HepG2 (cell line): ENCODE data around the gene PCSK7. TPM values are rescaled to one million over a fixed set of nuclear protein-coding genes. Genes with fewer than 3 reads are reported as not detected.

ENCODE experiments used
- JDP2 ChIP-seq: sonication (generic); formaldehyde crosslinking; IDR thresholded peaks from 2 replicates; pipeline ENCODE4 v1.8.1; 2022; ENCODE audit warnings: missing genetic modification reagents, borderline replicate concordance
- NFKB2 ChIP-seq: sonication (generic); formaldehyde crosslinking; IDR thresholded peaks from 2 replicates; pipeline ENCODE4 v1.4.0; 2020; ENCODE audit warnings: missing genetic modification reagents, borderline replicate concordance
- NR2F6 ChIP-seq, 2 experiments: IDR thresholded peaks; 2 replicates each; pipeline ENCODE4 v1.6.1; 2016; ENCODE audit warnings: antibody characterized with exemption in 1 of 2, mild to moderate bottlenecking in 1 of 2
- ZNF609 ChIP-seq: sonication (generic); formaldehyde crosslinking; IDR thresholded peaks from 2 replicates; pipeline ENCODE4 v1.4.0; 2020; ENCODE audit warnings: mild to moderate bottlenecking, missing genetic modification reagents, borderline replicate concordance
- polyA plus RNA-seq, 8 experiments: library from polyadenylated mRNA; depleted of rRNA in 3 of 8; stranded (reverse) in 7 of 8; unstranded in 1 of 8; fragments of >200 nt; fragmentation: Illumina TruSeq in 4 of 8; extraction: Trizol in 4 of 8; gene quantifications; 2 replicates each; pipeline versions ENCODE4 v1.2.1 to v1.2.3, GENCODE V29; 2011 to 2016; ENCODE audit warnings: low read depth in 4 of 8, missing spikeins in 1 of 8, mixed read lengths in 1 of 8; ENCODE audit not compliant: insufficient read depth in 1 of 8
- total RNA-seq, 5 experiments: library from RNA; depleted of rRNA; stranded (reverse); fragments of >200 nt; fragmentation: Illumina TruSeq; extraction: Trizol; gene quantifications; 2 replicates each; pipeline ENCODE4 v1.2.3, GENCODE V29; 2016; ENCODE audit warnings: low read depth in 1 of 5
- TF ChIP-seq, protein P1 (sequence below): sonication (generic); formaldehyde crosslinking; IDR thresholded peaks from 2 replicates; pipeline ENCODE4 v1.4.0; 2020; ENCODE audit warnings: missing genetic modification reagents, mild to moderate bottlenecking, borderline replicate concordance
- TF ChIP-seq, protein P2 (sequence below): sonication (generic); formaldehyde crosslinking; IDR thresholded peaks from 2 replicates; pipeline ENCODE4 v1.4.0; 2020; ENCODE audit warnings: missing genetic modification reagents, borderline replicate concordance
- TF ChIP-seq, protein P3 (sequence below): sonication (generic); formaldehyde crosslinking; IDR thresholded peaks from 2 replicates; pipeline ENCODE4 v1.9.0; 2021; ENCODE audit warnings: missing genetic modification reagents, borderline replicate concordance
- TF ChIP-seq, protein P4 (sequence below): sonication (generic); formaldehyde crosslinking; IDR thresholded peaks from 2 replicates; pipeline ENCODE4 v1.5.1; 2020; ENCODE audit warnings: mild to moderate bottlenecking, missing genetic modification reagents, moderate library complexity

The PCSK7 gene
- total and polyA plus RNA-seq, 2 of the 13 experiments (the other 11 are each of a cell fraction or from before 2014, with no cell fraction given), result 13.4 to 13.8 TPM

DNA sequence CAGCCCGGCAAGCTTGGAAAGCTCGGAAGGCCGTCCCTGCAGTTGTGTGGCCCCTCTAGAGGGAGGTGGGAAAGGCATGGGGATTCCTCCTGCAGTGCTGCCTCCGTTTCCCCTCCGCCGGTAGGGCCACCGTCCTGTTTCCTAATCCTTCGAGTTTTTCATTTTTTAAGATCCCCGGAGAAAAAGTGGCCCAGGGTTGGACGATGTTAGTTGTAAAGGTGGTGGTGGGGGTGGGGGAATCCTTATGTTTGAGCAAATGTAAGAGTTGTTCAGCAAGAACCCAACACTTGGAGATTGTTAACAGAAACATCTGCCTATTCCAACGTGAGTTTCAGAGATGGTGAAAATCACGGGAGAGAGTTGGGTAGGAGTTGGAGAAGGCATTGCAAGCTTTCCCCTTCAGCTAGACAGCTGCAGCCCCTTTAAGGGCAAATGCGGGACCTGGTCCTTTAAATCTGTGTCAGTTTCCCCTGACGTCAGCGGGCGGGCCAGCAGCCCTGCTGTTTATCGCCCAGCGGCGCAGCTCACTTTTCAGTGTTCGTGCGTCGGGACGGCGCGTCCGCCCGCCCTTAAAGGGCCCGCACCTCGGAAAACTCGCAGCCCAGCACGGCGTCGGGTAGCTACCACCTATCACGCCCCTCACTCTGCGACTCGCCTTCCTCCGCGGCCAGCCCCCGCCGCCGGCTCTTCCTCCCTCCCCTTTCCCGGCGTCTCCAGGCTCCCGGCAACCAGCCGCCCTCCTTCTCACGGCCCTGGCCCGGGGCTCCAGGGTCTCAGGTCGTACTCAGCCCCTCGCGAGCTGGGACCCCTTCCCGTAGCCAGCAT, 53.5 kb downstream of the PCSK7 start, which contains the start of gene SIDT2 (continued):
- TF ChIP-seq, protein P1, sequence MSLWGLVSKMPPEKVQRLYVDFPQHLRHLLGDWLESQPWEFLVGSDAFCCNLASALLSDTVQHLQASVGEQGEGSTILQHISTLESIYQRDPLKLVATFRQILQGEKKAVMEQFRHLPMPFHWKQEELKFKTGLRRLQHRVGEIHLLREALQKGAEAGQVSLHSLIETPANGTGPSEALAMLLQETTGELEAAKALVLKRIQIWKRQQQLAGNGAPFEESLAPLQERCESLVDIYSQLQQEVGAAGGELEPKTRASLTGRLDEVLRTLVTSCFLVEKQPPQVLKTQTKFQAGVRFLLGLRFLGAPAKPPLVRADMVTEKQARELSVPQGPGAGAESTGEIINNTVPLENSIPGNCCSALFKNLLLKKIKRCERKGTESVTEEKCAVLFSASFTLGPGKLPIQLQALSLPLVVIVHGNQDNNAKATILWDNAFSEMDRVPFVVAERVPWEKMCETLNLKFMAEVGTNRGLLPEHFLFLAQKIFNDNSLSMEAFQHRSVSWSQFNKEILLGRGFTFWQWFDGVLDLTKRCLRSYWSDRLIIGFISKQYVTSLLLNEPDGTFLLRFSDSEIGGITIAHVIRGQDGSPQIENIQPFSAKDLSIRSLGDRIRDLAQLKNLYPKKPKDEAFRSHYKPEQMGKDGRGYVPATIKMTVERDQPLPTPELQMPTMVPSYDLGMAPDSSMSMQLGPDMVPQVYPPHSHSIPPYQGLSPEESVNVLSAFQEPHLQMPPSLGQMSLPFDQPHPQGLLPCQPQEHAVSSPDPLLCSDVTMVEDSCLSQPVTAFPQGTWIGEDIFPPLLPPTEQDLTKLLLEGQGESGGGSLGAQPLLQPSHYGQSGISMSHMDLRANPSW (CRISPR knock-in tag), result no peak
- no peak for TF ChIP-seq JDP2 (CRISPR knock-in tag)
- TF ChIP-seq, protein P2, sequence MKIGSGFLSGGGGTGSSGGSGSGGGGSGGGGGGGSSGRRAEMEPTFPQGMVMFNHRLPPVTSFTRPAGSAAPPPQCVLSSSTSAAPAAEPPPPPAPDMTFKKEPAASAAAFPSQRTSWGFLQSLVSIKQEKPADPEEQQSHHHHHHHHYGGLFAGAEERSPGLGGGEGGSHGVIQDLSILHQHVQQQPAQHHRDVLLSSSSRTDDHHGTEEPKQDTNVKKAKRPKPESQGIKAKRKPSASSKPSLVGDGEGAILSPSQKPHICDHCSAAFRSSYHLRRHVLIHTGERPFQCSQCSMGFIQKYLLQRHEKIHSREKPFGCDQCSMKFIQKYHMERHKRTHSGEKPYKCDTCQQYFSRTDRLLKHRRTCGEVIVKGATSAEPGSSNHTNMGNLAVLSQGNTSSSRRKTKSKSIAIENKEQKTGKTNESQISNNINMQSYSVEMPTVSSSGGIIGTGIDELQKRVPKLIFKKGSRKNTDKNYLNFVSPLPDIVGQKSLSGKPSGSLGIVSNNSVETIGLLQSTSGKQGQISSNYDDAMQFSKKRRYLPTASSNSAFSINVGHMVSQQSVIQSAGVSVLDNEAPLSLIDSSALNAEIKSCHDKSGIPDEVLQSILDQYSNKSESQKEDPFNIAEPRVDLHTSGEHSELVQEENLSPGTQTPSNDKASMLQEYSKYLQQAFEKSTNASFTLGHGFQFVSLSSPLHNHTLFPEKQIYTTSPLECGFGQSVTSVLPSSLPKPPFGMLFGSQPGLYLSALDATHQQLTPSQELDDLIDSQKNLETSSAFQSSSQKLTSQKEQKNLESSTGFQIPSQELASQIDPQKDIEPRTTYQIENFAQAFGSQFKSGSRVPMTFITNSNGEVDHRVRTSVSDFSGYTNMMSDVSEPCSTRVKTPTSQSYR, result peak; percentile 7; the same call in 1 of the 2 replicates
- no peak for TF ChIP-seq ZNF609 (CRISPR knock-in tag)
- no peak for TF ChIP-seq NR2F6 (IDR thresholded peaks at IDR 0.05)
- TF ChIP-seq NR2F6 (CRISPR knock-in tag; IDR thresholded peaks at IDR 0.05), result no peak
- TF ChIP-seq NFKB2 (CRISPR knock-in tag), result 0 out of 2 replicates have a peak, but pooled peaks have one; percentile 46
- TF ChIP-seq, protein P3, sequence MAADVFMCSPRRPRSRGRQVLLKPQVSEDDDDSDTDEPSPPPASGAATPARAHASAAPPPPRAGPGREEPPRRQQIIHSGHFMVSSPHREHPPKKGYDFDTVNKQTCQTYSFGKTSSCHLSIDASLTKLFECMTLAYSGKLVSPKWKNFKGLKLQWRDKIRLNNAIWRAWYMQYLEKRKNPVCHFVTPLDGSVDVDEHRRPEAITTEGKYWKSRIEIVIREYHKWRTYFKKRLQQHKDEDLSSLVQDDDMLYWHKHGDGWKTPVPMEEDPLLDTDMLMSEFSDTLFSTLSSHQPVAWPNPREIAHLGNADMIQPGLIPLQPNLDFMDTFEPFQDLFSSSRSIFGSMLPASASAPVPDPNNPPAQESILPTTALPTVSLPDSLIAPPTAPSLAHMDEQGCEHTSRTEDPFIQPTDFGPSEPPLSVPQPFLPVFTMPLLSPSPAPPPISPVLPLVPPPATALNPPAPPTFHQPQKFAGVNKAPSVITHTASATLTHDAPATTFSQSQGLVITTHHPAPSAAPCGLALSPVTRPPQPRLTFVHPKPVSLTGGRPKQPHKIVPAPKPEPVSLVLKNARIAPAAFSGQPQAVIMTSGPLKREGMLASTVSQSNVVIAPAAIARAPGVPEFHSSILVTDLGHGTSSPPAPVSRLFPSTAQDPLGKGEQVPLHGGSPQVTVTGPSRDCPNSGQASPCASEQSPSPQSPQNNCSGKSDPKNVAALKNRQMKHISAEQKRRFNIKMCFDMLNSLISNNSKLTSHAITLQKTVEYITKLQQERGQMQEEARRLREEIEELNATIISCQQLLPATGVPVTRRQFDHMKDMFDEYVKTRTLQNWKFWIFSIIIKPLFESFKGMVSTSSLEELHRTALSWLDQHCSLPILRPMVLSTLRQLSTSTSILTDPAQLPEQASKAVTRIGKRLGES (CRISPR knock-in tag), result no peak
- TF ChIP-seq, protein P4, sequence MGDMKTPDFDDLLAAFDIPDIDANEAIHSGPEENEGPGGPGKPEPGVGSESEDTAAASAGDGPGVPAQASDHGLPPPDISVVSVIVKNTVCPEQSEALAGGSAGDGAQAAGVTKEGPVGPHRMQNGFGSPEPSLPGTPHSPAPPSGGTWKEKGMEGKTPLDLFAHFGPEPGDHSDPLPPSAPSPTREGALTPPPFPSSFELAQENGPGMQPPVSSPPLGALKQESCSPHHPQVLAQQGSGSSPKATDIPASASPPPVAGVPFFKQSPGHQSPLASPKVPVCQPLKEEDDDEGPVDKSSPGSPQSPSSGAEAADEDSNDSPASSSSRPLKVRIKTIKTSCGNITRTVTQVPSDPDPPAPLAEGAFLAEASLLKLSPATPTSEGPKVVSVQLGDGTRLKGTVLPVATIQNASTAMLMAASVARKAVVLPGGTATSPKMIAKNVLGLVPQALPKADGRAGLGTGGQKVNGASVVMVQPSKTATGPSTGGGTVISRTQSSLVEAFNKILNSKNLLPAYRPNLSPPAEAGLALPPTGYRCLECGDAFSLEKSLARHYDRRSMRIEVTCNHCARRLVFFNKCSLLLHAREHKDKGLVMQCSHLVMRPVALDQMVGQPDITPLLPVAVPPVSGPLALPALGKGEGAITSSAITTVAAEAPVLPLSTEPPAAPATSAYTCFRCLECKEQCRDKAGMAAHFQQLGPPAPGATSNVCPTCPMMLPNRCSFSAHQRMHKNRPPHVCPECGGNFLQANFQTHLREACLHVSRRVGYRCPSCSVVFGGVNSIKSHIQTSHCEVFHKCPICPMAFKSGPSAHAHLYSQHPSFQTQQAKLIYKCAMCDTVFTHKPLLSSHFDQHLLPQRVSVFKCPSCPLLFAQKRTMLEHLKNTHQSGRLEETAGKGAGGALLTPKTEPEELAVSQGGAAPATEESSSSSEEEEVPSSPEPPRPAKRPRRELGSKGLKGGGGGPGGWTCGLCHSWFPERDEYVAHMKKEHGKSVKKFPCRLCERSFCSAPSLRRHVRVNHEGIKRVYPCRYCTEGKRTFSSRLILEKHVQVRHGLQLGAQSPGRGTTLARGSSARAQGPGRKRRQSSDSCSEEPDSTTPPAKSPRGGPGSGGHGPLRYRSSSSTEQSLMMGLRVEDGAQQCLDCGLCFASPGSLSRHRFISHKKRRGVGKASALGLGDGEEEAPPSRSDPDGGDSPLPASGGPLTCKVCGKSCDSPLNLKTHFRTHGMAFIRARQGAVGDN (CRISPR knock-in tag), result peak; percentile 71
